Left renal pelvis (tissue), 4 donors: ENCODE measurements around the gene GAD1. TPM values are rescaled to one million over a fixed set of nuclear protein-coding genes. Genes with fewer than 3 reads are reported as not detected.

Experiments
- DNase-seq, 4 donors: peaks; one replicate each; pipeline ENCODE4 v3.0.0-alpha.2; 2013; ENCODE audit warnings: low read depth in 4 of 4, low spot score in 3 of 4
- polyA plus RNA-seq, 4 donors: library from polyadenylated mRNA; unstranded; fragments of 120-200 nt; gene quantifications; one replicate each; pipeline ENCODE4 v1.2.1, GENCODE V29; 2013; ENCODE audit not compliant: insufficient read length in 4 of 4

The GAD1 gene
- polyA plus RNA-seq, 4 donors, result 0.43 to 2.3 (median 0.59) TPM

- DNase-seq, result no peak
Measured at GRCh38 chr2:170817093-170818035, 677 bp downstream of the GAD1 start.

GRCh38 chr2:170818036-170818751, 1.5 kb downstream of the GAD1 start:
- DNase-seq, result no peak

- no peak for DNase-seq
Measured at GRCh38 chr2:170818752-170819470, 2.2 kb downstream of the GAD1 start.

- no peak for DNase-seq
Measured at GRCh38 chr2:170819680-170820664, 3.3 kb downstream of the GAD1 start.

GRCh38 chr2:170820757-170821530, 4.3 kb downstream of the GAD1 start:
- DNase-seq, result no peak

DNA sequence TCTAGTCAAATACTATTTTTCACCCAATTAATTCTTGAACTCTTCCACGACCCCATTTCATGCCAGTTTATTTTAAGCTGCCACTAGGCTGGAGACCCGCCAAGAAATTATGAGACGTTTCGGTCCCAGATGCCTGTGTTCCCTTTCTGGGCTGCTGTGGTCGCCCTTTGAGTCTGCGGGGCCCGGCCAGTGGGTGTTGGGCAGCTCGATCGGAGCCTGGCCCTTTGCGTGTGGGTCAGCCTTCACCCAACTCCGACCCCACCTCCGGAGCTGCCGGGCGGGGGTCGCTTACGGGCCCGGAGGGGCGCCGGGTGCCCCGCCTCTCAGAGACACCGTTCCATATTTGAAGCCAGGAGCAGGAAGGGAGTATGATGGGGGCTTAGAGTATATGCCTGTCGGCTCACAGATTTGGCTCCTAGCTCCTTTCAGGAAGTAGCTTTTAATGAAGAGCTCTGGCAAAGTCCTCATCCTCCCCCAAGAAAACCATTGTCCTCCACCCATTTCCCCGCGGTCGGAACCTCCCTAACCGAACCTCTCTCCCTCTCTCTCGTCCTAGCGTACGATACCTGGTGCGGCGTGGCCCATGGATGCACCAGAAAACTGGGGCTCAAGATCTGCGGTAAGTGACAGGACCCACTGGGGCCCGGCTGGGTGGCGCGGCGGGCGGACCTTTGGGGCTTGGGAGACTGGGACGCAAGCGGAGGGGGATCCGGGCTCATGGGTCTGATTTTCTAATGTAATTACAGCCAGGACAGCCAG, 5.0 kb downstream of the GAD1 start:
- DNase-seq, result no peak

- DNase-seq, result no peak
Measured at GRCh38 chr2:170822290-170823087, 5.8 kb downstream of the GAD1 start.

- no peak for DNase-seq
Measured at GRCh38 chr2:170823088-170823897, 6.6 kb downstream of the GAD1 start.

GRCh38 chr2:170823898-170824215, 7.2 kb downstream of the GAD1 start:
- no peak for DNase-seq

DNA sequence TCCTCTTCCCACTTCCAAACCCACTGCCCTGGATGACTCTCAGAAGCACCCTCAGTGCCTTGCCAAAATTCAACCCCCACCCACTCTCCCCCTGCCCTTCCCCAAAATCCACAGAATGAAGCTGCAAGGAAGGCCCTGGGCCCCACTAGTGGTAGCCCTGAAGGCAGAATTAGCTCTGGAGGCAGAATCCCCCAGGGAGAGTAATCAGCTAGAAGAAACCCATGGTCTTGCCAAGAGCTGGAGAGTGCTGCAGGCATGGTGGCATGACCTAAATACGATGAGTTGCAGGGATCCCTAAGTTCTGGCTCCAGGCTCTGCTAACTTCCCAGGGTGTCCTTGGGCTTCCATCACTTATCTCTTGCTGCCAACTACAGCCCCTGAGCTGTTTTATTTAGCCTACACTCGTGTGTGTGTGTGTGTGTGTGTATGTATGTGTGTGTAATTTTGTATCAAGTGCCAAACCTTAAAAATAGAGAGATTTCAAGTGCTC, 7.9 kb downstream of the GAD1 start:
- no peak for DNase-seq

GRCh38 chr2:170827841-170828532, 11.3 kb downstream of the GAD1 start:
- DNase-seq, result no peak

- DNase-seq, result no peak
Measured at GRCh38 chr2:170828533-170828916, 11.8 kb downstream of the GAD1 start.

DNA sequence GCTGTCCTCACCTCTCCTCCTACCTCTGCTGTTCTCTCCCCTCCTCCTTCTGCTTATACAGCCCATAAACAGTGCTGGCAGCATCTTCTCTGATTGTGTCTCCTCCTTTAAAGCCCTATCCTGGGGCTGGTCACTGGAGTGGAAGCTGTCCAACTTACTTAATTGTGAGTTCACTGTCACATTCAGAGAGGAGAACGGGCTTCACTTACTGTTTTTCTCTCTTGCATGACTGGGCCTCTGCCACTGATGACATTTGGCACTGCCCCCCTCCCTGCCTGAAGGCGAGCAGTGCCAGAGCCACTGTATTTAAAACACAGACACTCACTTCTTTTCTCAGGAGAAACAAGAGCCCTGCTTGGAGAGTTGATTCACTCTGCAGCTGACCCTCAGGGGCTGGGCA, 12.3 kb downstream of the GAD1 start:
- DNase-seq, result no peak

- no peak for DNase-seq
Measured at GRCh38 chr2:170830166-170830565, 13.5 kb downstream of the GAD1 start.

- DNase-seq, result no peak
Measured at GRCh38 chr2:170831115-170831514, 14.4 kb downstream of the GAD1 start.

GRCh38 chr2:170836027-170836426, 19.3 kb downstream of the GAD1 start:
- no peak for DNase-seq
